ENCODE data around the gene PRDX2.
A peak's percentile ranks its signal among the peaks of the same experiment; 100 is the strongest.

GRCh38 chr19:12774588-12775555, 26.7 kb downstream of the PRDX2 start, which contains the start of gene HOOK2:
- TF ChIP-seq CTCF (IDR thresholded peaks at IDR 0.05) = no peak
- peak; percentile 49 for TF ChIP-seq POLR2A (IDR thresholded peaks at IDR 0.05)
